Lower lobe of right lung (tissue), 2 donors: ENCODE data around the gene ARID5A. TPM values are rescaled to one million over a fixed set of nuclear protein-coding genes. Genes with fewer than 3 reads are reported as not detected.

Experiments
- ATAC-seq, 2 donors: fragments of 200-7000 bp; cut with Tn5 transposase; one replicate each; pipeline ENCODE4 v1.9.1; 2020 to 2022; ENCODE audit warnings: mild to moderate bottlenecking in 2 of 2, moderate library complexity in 2 of 2
- DNase-seq: peaks from one replicate; pipeline ENCODE4 v3.0.0-alpha.2; 2020
- H3K27ac ChIP-seq: fragments of 200-600 bp; one replicate; pipeline ENCODE4 v1.8.0; 2022
- H3K27me3 ChIP-seq: fragments of 200-600 bp; one replicate; pipeline ENCODE4 v1.8.0; 2022; ENCODE audit warnings: low read depth
- H3K36me3 ChIP-seq: fragments of 200-600 bp; one replicate; pipeline ENCODE4 v1.8.0; 2022; ENCODE audit warnings: mild to moderate bottlenecking
- H3K4me1 ChIP-seq: fragments of 200-600 bp; one replicate; pipeline ENCODE4 v1.8.0; 2022
- H3K4me3 ChIP-seq: fragments of 200-600 bp; one replicate; pipeline ENCODE4 v1.8.0; 2022; ENCODE audit warnings: mild to moderate bottlenecking
- H3K9me3 ChIP-seq: fragments of 200-600 bp; one replicate; pipeline ENCODE4 v1.8.0; 2022
- intact Hi-C: fragments of 100-400 bp; cut with DNase I; formaldehyde crosslinking; loops from one replicate; pipeline ENCODE4 v1.11.0; 2022
- total RNA-seq: library from RNA; stranded (reverse); fragmentation: NEBNext Ultra II Directional; extraction: Animal tissue kit (Norgen Biotek cat#: 25700); gene quantifications from one replicate; pipeline ENCODE4 v1.2.1, GENCODE V29; 2021
- TF ChIP-seq, protein P1 (sequence below): fragments of 200-600 bp; IDR thresholded peaks from one replicate; pipeline ENCODE4 v1.8.0; 2022; ENCODE audit warnings: antibody characterized with exemption, mild to moderate bottlenecking
- donor health status: DM: no; HTN: yes; CAD: no; lungs with severe emphysema.

The ARID5A gene
- total RNA-seq, 1 donor from 2014 or later: 27.7 TPM

GRCh38 chr2:96532641-96533291 lies 3.8 kb upstream of the ARID5A start:
- Histone ChIP-seq H3K27ac (peak overlapping the region; percentile 87), H3K4me3 (no peak overlapping the region), H3K36me3 (no peaks in the 10 kb centered on the region), H3K27me3 (no peaks in the 10 kb centered on the region), H3K4me1 (peaks cover 76% of the 10 kb centered on the region), H3K9me3 (no peaks in the 10 kb centered on the region)
- TF ChIP-seq, protein P1, sequence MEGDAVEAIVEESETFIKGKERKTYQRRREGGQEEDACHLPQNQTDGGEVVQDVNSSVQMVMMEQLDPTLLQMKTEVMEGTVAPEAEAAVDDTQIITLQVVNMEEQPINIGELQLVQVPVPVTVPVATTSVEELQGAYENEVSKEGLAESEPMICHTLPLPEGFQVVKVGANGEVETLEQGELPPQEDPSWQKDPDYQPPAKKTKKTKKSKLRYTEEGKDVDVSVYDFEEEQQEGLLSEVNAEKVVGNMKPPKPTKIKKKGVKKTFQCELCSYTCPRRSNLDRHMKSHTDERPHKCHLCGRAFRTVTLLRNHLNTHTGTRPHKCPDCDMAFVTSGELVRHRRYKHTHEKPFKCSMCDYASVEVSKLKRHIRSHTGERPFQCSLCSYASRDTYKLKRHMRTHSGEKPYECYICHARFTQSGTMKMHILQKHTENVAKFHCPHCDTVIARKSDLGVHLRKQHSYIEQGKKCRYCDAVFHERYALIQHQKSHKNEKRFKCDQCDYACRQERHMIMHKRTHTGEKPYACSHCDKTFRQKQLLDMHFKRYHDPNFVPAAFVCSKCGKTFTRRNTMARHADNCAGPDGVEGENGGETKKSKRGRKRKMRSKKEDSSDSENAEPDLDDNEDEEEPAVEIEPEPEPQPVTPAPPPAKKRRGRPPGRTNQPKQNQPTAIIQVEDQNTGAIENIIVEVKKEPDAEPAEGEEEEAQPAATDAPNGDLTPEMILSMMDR: no peak
- ATAC-seq (no peak), DNase-seq (no peak)
- intact Hi-C loops: no loop called here

DNA sequence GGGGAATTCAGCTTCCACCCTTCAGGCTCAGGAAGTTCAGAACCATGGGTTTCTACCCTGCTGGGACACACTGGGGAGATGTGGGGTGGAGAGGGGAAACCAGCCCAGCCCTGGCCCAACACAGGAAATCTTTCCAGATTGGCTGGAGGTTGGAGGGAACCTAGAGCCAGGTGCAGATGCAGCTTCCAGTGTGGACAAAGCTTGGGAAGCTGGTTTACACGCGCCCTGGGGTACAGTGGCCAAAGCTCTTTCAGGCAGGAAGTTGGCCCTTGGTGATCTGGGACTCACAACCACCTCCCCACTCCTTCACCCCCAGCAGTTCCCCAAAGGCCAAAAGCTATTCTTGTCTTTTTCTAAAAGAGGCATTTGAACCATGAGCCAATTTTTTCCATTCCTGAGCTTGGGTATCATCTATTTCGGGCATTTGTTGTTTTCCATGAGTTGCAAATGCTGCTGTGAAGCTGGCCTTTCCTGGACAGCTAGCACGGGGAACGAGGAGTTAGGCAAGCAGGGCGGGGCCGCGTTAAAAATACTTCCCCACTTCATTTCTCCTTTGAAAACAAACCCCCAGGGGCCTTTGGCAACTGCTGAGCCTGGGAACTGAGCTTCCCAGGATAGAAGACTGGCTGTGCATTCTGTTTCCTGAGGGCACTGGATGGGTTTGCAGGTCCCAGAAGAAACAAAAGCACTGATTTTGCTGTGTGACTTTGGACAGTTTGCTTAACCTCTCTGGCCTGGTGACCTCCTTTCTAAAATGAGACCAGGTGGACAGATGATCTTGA lies 3.1 kb upstream of the ARID5A start:
- peak; percentile 83 for DNase-seq

GRCh38 chr2:96534141-96534540 lies 2.4 kb upstream of the ARID5A start:
- intact Hi-C loops: no loop called here
- Histone ChIP-seq H3K9me3 (no peaks in the 10 kb centered on the region), H3K27me3 (no peaks in the 10 kb centered on the region), H3K4me1 (peaks cover 74% of the 10 kb centered on the region), H3K4me3 (no peak overlapping the region), H3K27ac (peak overlapping the region; percentile 87), H3K36me3 (no peaks in the 10 kb centered on the region)
- ATAC-seq: no peak
- DNase-seq: no peak
- TF ChIP-seq, protein P1: no peak

More for the DNA sequence above, 3.1 kb upstream of the ARID5A start:
- peak in 1 of 2 donors; percentile 4 for ATAC-seq
- intact Hi-C loops: no loop called here
- peak overlapping the region; percentile 87 for H3K27ac ChIP-seq
- no peaks in the 10 kb centered on the region for H3K27me3 ChIP-seq
- H3K9me3 ChIP-seq: no peaks in the 10 kb centered on the region
- TF ChIP-seq, protein P1: no peak
- H3K36me3 ChIP-seq: no peaks in the 10 kb centered on the region
- H3K4me1 ChIP-seq: peaks cover 75% of the 10 kb centered on the region
- no peak overlapping the region for H3K4me3 ChIP-seq

- ATAC-seq: no peak
Observed at GRCh38 chr2:96534701-96535181, 1.8 kb upstream of the ARID5A start.

DNA sequence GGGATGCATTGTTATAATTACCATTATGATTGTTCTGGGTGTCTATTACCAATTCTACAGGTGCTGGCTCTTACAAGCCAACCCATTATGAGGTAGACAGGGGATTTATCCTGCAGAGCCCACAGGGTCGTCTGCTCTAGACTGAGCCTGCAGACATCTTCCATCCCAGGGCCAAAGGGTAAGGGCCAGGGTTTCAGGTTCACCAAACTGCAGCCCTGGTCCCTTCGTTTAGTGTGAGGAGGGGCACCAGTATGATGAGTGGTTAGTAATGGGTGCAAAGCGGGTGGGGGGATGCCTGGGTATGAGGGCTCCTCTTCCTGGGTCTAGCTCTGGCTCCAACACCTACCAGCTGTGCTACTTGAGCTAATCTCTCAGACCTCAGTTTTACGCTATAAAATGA lies 1.2 kb upstream of the ARID5A start:
- Histone ChIP-seq H3K27ac (no peak overlapping the region), H3K4me1 (peaks cover 80% of the 10 kb centered on the region), H3K9me3 (no peaks in the 10 kb centered on the region), H3K4me3 (no peak overlapping the region), H3K27me3 (no peaks in the 10 kb centered on the region), H3K36me3 (no peaks in the 10 kb centered on the region)
- intact Hi-C loops: no loop called here
- DNase-seq (no peak), ATAC-seq (no peak)
- TF ChIP-seq, protein P1: no peak

More at GRCh38 chr2:96534701-96535181, 1.8 kb upstream of the ARID5A start:
- Histone ChIP-seq H3K9me3 (no peaks in the 10 kb centered on the region), H3K27ac (no peak overlapping the region), H3K4me3 (no peak overlapping the region), H3K4me1 (peaks cover 75% of the 10 kb centered on the region), H3K36me3 (no peaks in the 10 kb centered on the region), H3K27me3 (no peaks in the 10 kb centered on the region)
- DNase-seq: no peak
- TF ChIP-seq, protein P1: no peak
- intact Hi-C loops: no loop called here
